GM19099 (cell line): ENCODE results near the gene RFXAP.

Experiments used
- POLR2A ChIP-seq: IDR thresholded peaks from 3 replicates; pipeline ENCODE4 v1.6.1; 2011; ENCODE audit warnings: low read depth; ENCODE audit not compliant: insufficient read length; ENCODE audit errors: extremely low read depth

RFXAP gene

GRCh38 chr13:36847606-36848005, 28.6 kb downstream of the RFXAP start:
- TF ChIP-seq POLR2A, result no peak

- TF ChIP-seq POLR2A, result no peak
Observed at GRCh38 chr13:36848199-36848982, 29.4 kb downstream of the RFXAP start.

GRCh38 chr13:36850790-36851438, 31.9 kb downstream of the RFXAP start:
- no peak for TF ChIP-seq POLR2A

DNA sequence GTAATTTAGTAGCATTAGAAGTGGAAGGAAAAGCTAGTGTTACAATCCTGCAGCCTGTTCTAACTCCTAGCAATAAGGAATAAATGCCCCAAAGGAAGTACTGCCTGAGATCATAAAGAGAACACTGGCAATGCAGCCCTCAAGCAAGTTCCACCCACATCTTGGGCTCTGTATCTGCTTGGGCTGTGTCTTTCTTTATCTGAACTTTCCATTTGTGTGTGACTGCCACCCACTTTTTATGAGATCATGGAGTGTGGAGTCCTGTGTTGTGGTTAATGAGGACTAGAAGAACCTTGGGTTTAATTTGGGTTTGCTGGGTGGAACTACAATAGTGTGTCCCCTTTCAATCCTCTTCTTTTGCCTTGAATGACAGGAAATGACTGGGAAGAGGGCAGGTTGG, 38.2 kb downstream of the RFXAP start:
- TF ChIP-seq POLR2A, result no peak

DNA sequence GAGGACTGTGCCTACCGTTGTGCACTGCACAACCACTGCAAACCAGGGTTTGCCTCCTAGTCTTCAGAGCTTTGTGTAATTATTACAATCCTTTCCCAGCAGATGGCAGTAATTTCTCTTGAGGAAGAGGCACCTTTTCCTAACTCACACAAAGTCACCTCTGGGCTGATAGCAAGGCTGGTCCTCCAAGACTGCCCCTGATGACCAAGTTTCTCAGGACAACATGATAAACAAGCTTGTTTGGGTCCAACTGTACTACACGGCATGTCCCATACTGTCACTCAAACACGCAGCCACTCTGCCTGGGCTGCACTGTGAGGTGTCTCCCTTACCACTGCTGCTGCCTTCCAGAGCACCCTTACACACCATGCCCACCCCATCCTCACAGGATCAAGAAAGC, 39.3 kb downstream of the RFXAP start:
- TF ChIP-seq POLR2A, result no peak

DNA sequence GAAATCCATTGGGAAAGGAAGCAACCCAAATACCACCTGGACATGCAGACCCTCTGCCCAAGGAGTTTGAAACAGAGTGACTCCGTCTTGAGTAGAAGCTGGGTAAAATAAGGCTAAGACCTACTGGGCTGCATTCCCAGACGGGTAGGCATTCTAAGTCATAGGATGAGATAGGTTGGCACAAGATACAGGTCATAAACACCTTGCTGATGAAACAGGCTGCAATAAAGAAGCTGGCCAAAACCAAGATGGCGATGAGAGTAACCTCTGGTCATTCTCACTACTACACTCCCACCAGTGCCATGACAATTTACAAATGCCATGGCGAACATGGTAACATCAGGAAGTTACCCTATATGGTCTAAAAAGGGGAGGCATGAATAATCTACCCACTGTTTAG, 40.2 kb downstream of the RFXAP start:
- no peak for TF ChIP-seq POLR2A

- no peak for TF ChIP-seq POLR2A
Observed at GRCh38 chr13:36862002-36862685, 43.1 kb downstream of the RFXAP start.

- no peak for TF ChIP-seq POLR2A
Observed at GRCh38 chr13:36862722-36863121, 43.7 kb downstream of the RFXAP start.

- no peak for TF ChIP-seq POLR2A
Observed at GRCh38 chr13:36865265-36865664, 46.2 kb downstream of the RFXAP start.

DNA sequence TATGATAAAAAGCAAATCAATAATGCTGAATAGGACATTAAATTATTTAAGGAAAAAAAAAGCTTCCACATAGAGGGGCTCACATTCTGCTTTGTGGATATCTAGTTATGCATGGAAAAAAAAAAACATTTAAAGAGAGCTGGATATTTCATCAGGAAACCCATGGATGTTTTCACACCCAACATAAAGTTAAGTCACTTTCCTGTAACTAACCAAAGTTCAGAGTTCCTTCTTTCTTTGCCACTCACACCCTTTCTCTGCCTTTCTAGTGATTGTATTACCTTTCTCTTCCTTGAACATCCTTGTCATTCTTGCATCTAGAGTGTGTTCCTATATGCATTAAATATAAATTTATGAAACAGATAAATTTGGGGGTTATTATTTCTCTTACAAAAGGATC, 47.2 kb downstream of the RFXAP start:
- TF ChIP-seq POLR2A, result no peak

GRCh38 chr13:36870050-36870692, 51.1 kb downstream of the RFXAP start:
- TF ChIP-seq POLR2A, result no peak

DNA sequence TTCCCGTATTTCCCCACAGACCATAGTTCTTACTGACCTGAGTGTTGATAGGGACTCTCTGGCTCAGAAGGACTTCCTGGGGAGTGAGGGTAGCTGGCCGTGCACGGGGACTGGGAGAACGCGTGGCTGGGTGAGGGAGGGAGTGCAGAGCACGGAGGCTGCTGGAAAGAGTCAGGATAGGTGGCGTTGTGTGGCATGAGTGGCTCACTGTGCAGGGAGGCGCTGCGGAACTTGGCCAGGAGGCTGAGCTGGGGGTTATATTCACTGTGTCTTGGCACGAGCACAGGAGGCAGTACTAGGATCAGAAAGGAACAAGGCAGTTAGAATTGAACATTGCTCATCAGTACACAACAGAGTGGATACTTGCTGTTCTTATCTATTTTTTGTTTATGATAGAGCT, 53.6 kb downstream of the RFXAP start:
- TF ChIP-seq POLR2A, result no peak

GRCh38 chr13:36875431-36875830, 56.4 kb downstream of the RFXAP start:
- no peak for TF ChIP-seq POLR2A

DNA sequence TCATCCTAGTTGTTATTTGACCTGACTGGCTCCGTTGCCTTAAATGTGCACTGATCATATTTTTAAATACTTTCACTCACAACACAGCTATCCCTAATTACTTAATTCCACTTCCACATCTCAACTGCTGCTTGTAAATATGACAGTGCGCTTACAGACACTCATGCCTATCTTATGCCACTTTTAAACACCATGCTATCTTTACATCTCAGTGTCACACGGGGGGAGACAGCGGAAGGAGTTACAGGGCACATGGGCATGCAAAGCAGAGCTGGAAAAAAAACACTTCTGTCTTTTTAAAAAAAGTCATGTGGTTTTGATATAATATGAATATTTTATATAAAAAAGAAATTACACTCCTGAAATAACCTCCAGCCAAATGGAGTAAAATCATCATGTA, 56.9 kb downstream of the RFXAP start:
- no peak for TF ChIP-seq POLR2A
